Fibroblast of lung (primary cell): ENCODE measurements around the gene ADGRL2. TPM values are rescaled to one million over a fixed set of nuclear protein-coding genes. Genes with fewer than 3 reads are reported as not detected.

Source experiments
- DNase-seq, 2 donors: peaks; one replicate each; pipeline versions ENCODE4 v3.0.0 to v3.0.0-alpha.2; 2010; ENCODE audit warnings: low read depth in 2 of 2
- H2AFZ ChIP-seq: 2 replicates; pipeline ENCODE4 v1.5.1; 2012; ENCODE audit warnings: low read length, control low read depth, inconsistent platforms
- H3K27ac ChIP-seq: 2 replicates; pipeline ENCODE4 v1.5.1; 2011; ENCODE audit warnings: low read length, control low read depth; ENCODE audit not compliant: insufficient read depth
- H3K27me3 ChIP-seq: 2 replicates; pipeline ENCODE4 v1.5.1; 2011; ENCODE audit warnings: mild to moderate bottlenecking, low read length; ENCODE audit not compliant: control insufficient read depth, insufficient read depth
- H3K36me3 ChIP-seq: 2 replicates; pipeline ENCODE4 v1.5.1; 2011; ENCODE audit warnings: low read length; ENCODE audit not compliant: control insufficient read depth, insufficient read depth
- H3K4me1 ChIP-seq: 2 replicates; pipeline ENCODE4 v1.5.1; 2011; ENCODE audit warnings: low read length; ENCODE audit not compliant: control insufficient read depth, insufficient read depth; ENCODE audit errors: extremely low read depth
- H3K4me2 ChIP-seq: 2 replicates; pipeline ENCODE4 v1.5.1; 2011; ENCODE audit warnings: low read length, control low read depth; ENCODE audit not compliant: insufficient read depth; ENCODE audit errors: extremely low read depth
- H3K4me3 ChIP-seq, 4 experiments: fragments of 200-600 bp in 1 of 4; sonication (generic) in 1 of 4; replicated peaks in 1 of 4; 2 replicates each; pipeline ENCODE4 v1.5.1; 2011 to 2016; ENCODE audit warnings: low read length in 4 of 4, low read depth in 3 of 4, mild to moderate bottlenecking in 3 of 4, control low read depth in 2 of 4, inconsistent platforms in 1 of 4, mixed read lengths in 1 of 4; ENCODE audit not compliant: insufficient read depth in 1 of 4; ENCODE audit errors: control extremely low read depth in 1 of 4
- H3K79me2 ChIP-seq: 2 replicates; pipeline ENCODE4 v1.5.1; 2012; ENCODE audit warnings: mild to moderate bottlenecking, low read length, inconsistent platforms; ENCODE audit not compliant: control insufficient read depth, insufficient read depth
- H3K9ac ChIP-seq: 2 replicates; pipeline ENCODE4 v1.5.1; 2011; ENCODE audit warnings: mild to moderate bottlenecking, low read length, control low read depth; ENCODE audit not compliant: insufficient read depth
- H3K9me3 ChIP-seq: 2 replicates; pipeline ENCODE4 v1.5.1; 2012; ENCODE audit warnings: low read depth, low read length; ENCODE audit not compliant: control insufficient read depth, insufficient read depth
- H4K20me1 ChIP-seq: 2 replicates; pipeline ENCODE4 v1.5.1; 2011; ENCODE audit warnings: low read length; ENCODE audit not compliant: control insufficient read depth, insufficient read depth; ENCODE audit errors: extremely low read depth
- EZH2 ChIP-seq: IDR thresholded peaks from 2 replicates; pipeline ENCODE4 v1.5.1; 2012; ENCODE audit warnings: low read length, control low read depth, mild to moderate bottlenecking; ENCODE audit errors: missing control alignments
- polyA plus RNA-seq, 2 donors: library from polyadenylated mRNA; depleted of rRNA in 1 of 2; stranded (reverse) in 1 of 2; unstranded in 1 of 2; fragments of >200 nt; gene quantifications; 2 replicates each; pipeline ENCODE4 v1.2.1, GENCODE V29; 2011 to 2012; ENCODE audit warnings: missing spikeins in 1 of 2
- total RNA-seq: library from RNA; depleted of rRNA; stranded (reverse); fragments of >200 nt; gene quantifications from 2 replicates; pipeline ENCODE4 v1.2.1, GENCODE V29; 2014
- TF ChIP-seq, protein P1 (sequence below), 2 donors: IDR thresholded peaks in 1 of 2; conservative IDR thresholded peaks in 1 of 2; 1 replicate in 1 of 2; 2 replicates in 1 of 2; pipeline ENCODE4 v1.5.1; 2011 to 2012; ENCODE audit warnings: low read length in 2 of 2, control low read depth in 1 of 2, inconsistent platforms in 1 of 2, low read depth in 1 of 2, mild to moderate bottlenecking in 1 of 2

The ADGRL2 gene
- total and polyA plus RNA-seq, 2 donors (not counting 1 experiment from before 2014, with no cell fraction given): 74.1 to 196 TPM

DNA sequence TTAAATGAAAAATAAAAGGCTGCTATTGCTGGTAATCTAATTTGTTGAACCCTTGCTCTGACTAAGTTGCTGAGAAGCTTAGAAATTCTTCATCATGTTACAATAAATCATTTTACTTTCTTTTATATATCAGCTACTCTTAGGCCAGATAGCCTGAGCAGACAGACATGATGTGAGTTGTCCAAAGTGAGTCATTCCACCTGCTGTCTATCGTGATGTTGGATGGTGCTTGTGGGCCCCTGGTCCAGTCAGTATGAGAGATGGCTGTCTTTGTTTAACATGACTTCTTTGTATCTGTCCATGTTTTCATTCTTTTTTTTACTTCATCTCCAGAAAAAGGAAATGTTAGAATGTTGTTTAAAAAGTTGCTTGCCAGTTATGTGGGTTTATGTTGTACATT lies 188.8 kb downstream of the ADGRL2 start:
- Histone ChIP-seq H2AFZ (no peak overlapping the region), H3K9me3 (no peaks in the 10 kb centered on the region), H3K36me3 (no peaks in the 10 kb centered on the region), H3K27ac (no peak overlapping the region), H3K4me1 (no peaks in the 10 kb centered on the region), H3K4me3 (no peak overlapping the region), H4K20me1 (no peaks in the 10 kb centered on the region), H3K27me3 (no peaks in the 10 kb centered on the region), H3K4me2 (no peak overlapping the region), H3K9ac (no peak overlapping the region), H3K79me2 (no peaks in the 10 kb centered on the region)
- DNase-seq: peak in 1 of 2 donors; percentile 3
- TF ChIP-seq EZH2: no peak
- TF ChIP-seq, protein P1, sequence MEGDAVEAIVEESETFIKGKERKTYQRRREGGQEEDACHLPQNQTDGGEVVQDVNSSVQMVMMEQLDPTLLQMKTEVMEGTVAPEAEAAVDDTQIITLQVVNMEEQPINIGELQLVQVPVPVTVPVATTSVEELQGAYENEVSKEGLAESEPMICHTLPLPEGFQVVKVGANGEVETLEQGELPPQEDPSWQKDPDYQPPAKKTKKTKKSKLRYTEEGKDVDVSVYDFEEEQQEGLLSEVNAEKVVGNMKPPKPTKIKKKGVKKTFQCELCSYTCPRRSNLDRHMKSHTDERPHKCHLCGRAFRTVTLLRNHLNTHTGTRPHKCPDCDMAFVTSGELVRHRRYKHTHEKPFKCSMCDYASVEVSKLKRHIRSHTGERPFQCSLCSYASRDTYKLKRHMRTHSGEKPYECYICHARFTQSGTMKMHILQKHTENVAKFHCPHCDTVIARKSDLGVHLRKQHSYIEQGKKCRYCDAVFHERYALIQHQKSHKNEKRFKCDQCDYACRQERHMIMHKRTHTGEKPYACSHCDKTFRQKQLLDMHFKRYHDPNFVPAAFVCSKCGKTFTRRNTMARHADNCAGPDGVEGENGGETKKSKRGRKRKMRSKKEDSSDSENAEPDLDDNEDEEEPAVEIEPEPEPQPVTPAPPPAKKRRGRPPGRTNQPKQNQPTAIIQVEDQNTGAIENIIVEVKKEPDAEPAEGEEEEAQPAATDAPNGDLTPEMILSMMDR (conservative IDR thresholded peaks at IDR 0.05 in 1 of 2, IDR thresholded peaks at IDR 0.05 in 1 of 2; ENCODE audit: low read depth in 1 of 2, low read length in 2 of 2): no peak

DNA sequence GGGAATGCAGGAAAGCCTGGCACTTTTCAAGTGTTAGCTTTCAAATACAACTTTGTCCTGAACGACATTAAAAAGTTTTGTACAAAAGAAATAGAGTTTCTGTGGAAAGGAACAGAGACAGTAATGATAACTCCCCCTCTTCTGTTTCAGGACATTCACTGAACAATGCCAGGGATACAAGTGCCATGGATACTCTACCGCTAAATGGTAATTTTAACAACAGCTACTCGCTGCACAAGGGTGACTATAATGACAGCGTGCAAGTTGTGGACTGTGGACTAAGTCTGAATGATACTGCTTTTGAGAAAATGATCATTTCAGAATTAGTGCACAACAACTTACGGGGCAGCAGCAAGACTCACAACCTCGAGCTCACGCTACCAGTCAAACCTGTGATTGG lies 189.5 kb downstream of the ADGRL2 start:
- Histone ChIP-seq H3K27me3 (no peaks in the 10 kb centered on the region), H3K9me3 (no peaks in the 10 kb centered on the region), H2AFZ (no peak overlapping the region), H3K9ac (no peak overlapping the region), H3K36me3 (no peaks in the 10 kb centered on the region), H3K79me2 (no peaks in the 10 kb centered on the region), H3K4me1 (no peaks in the 10 kb centered on the region), H3K4me3 (no peak overlapping the region), H4K20me1 (no peaks in the 10 kb centered on the region), H3K27ac (no peak overlapping the region), H3K4me2 (no peak overlapping the region)
- no peak for TF ChIP-seq EZH2
- TF ChIP-seq, protein P1 (conservative IDR thresholded peaks at IDR 0.05 in 1 of 2, IDR thresholded peaks at IDR 0.05 in 1 of 2; ENCODE audit: low read depth in 1 of 2, low read length in 2 of 2): no peak
- DNase-seq: no peak

DNA sequence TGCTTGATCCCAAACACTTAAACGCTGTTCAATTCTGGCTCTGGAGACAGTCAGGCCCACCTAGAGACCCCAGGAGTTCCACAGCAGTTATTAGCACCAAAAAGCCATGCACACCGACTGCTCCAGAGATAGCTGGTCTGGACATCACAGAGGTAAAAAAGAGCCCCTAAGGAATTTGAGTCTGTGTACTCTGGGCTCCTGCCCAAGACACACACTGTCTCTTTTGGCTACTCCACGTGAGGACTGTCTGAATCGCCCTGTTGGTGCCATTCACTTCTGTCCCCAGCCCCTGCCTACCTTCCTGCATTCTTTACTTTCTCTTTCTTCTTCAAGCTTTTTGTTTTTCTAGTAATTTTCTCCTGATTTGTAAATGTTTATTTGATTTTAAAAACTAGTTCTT lies 197.4 kb downstream of the ADGRL2 start:
- H3K9ac ChIP-seq: no peak overlapping the region
- DNase-seq: peak in 1 of 2 donors; percentile 1
- H3K27me3 ChIP-seq: no peaks in the 10 kb centered on the region
- no peaks in the 10 kb centered on the region for H3K4me1 ChIP-seq
- H3K9me3 ChIP-seq: no peaks in the 10 kb centered on the region
- no peak overlapping the region for H3K27ac ChIP-seq
- no peaks in the 10 kb centered on the region for H4K20me1 ChIP-seq
- TF ChIP-seq EZH2: no peak
- TF ChIP-seq, protein P1 (conservative IDR thresholded peaks at IDR 0.05 in 1 of 2, IDR thresholded peaks at IDR 0.05 in 1 of 2; ENCODE audit: low read depth in 1 of 2, low read length in 2 of 2): no peak
- H3K4me2 ChIP-seq: no peak overlapping the region
- no peak overlapping the region for H2AFZ ChIP-seq
- H3K79me2 ChIP-seq: no peaks in the 10 kb centered on the region
- no peak overlapping the region for H3K4me3 ChIP-seq
- H3K36me3 ChIP-seq: no peaks in the 10 kb centered on the region
